Omental fat pad (tissue), 4 donors: Measurements from ENCODE around the gene KLK13. TPM values are rescaled to one million over a fixed set of nuclear protein-coding genes. Genes with fewer than 3 reads are reported as not detected.

ENCODE experiments used
- ATAC-seq: fragments of 150-250 bp; one replicate; pipeline ENCODE4 v1.9.1; 2016; ENCODE audit warnings: mild to moderate bottlenecking, moderate library complexity; ENCODE audit not compliant: low FRiP score
- DNase-seq: peaks from one replicate; pipeline ENCODE4 v3.0.0-alpha.2; 2019; ENCODE audit warnings: low spot score
- CTCF ChIP-seq, 3 donors: fragments of 450-650 bp; IDR thresholded peaks; one replicate each; pipeline ENCODE4 v1.5.1; 2016 to 2017; ENCODE audit warnings: antibody characterized with exemption in 3 of 3, mild to moderate bottlenecking in 3 of 3, moderate library complexity in 2 of 3
- total RNA-seq, 4 donors: library from RNA; depleted of rRNA; stranded (reverse); fragments of >200 nt; gene quantifications; one replicate each; pipeline ENCODE4 v1.1.0, GENCODE V29; 2016

KLK13 gene
- total RNA-seq, result not detected

GRCh38 chr19:51064534-51065220, at the start of gene KLK13:
TSS of gene KLK13 (minus strand) at chr19:51065092. CDS start at chr19:51065067, 25 bp downstream.
- no peak for TF ChIP-seq CTCF (IDR thresholded peaks at IDR 0.05)
- DNase-seq (peak; percentile 28), ATAC-seq (peak; percentile 85)

GRCh38 chr19:51114087-51114729, 49.3 kb upstream of the KLK13 start:
- no peak for TF ChIP-seq CTCF (IDR thresholded peaks at IDR 0.05)
- DNase-seq (no peak), ATAC-seq (no peak)

- ATAC-seq (no peak), DNase-seq (no peak)
- TF ChIP-seq CTCF (IDR thresholded peaks at IDR 0.05), result no peak
Observed at GRCh38 chr19:51111606-51112005, 46.7 kb upstream of the KLK13 start.

- TF ChIP-seq CTCF (IDR thresholded peaks at IDR 0.05), result no peak
- ATAC-seq (no peak), DNase-seq (no peak)
Observed at GRCh38 chr19:51110666-51110971, 45.7 kb upstream of the KLK13 start.

GRCh38 chr19:51108805-51109146, 43.9 kb upstream of the KLK13 start:
- DNase-seq (no peak), ATAC-seq (peak; percentile 24)
- TF ChIP-seq CTCF (IDR thresholded peaks at IDR 0.05), result no peak

- ATAC-seq, result peak; percentile 98
- peak; percentile 89 for DNase-seq
- TF ChIP-seq CTCF (IDR thresholded peaks at IDR 0.05), result no peak
Observed at GRCh38 chr19:51108066-51108804, 43.3 kb upstream of the KLK13 start, which contains the start of gene CTU1. TSS of gene CTU1 (minus strand) at chr19:51108409. CDS start at chr19:51104569, 3,840 bp downstream.
